ENCODE data around the gene UBQLN4. TPM values are rescaled to one million over a fixed set of nuclear protein-coding genes. Genes with fewer than 3 reads are reported as not detected.
A peak's percentile ranks its signal among the peaks of the same experiment; 100 is the strongest.

The UBQLN4 gene
- total RNA-seq, 1 experiment from 2014 or later: 75.2 TPM

DNA sequence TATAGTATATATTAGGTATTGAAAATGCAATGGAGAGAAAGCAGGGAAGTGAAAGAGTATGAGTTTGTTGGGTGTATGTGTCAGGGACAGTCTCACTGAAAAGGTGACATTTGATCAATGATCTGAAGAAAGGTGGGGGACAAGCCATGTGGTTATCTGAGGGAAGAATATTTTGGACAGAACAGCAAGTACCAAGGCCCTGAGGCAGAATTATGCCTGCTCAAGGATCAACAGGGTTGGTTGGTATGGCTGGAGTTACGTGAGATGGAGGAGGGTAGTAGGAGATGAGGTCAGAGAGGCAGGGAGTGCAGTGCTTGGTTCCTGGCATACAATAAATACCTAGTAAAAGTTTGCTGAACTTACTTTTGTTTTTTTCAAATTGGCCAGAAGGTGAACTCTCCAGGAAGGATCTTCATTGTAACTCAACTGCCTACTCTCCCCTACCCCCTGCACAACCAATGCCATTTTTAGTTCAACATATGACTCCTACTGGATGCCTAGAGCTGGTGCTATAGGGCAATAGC, 2.8 kb upstream of the UBQLN4 start:
- no peaks in the 10 kb centered on the region for H3K27me3 ChIP-seq (replicated peaks; ENCODE audit: insufficient read depth, low read depth, low read length, poor library complexity)
- ChIA-PET CTCF (no interaction called here), POLR2A (ENCODE audit: low non-redundant PET) (no interaction called here)
- no peak overlapping the region for H3K4me3 ChIP-seq (ENCODE audit: low read depth, low read length, poor library complexity, severe bottlenecking)
- no TSS peak for BruUV-seq (replicated peaks)
- no peaks in the 10 kb centered on the region for H3K9me3 ChIP-seq (ENCODE audit: low read depth, low read length, poor library complexity, severe bottlenecking)
- H3K4me1 ChIP-seq (ENCODE audit: insufficient read depth, low read length, poor library complexity, severe bottlenecking): peaks cover 18% of the 10 kb centered on the region
- no peak overlapping the region for H3K27ac ChIP-seq (ENCODE audit: low read depth, low read length, poor library complexity, severe bottlenecking)
- intact Hi-C loops (cut with micrococcal nuclease; ENCODE audit: unreplicated experiment): no loop called here
- TF ChIP-seq EZH2 (IDR thresholded peaks at IDR 0.05; ENCODE audit: borderline replicate concordance, low read depth, low read length, poor library complexity, severe bottlenecking): no peak
- TF ChIP-seq, protein P1, sequence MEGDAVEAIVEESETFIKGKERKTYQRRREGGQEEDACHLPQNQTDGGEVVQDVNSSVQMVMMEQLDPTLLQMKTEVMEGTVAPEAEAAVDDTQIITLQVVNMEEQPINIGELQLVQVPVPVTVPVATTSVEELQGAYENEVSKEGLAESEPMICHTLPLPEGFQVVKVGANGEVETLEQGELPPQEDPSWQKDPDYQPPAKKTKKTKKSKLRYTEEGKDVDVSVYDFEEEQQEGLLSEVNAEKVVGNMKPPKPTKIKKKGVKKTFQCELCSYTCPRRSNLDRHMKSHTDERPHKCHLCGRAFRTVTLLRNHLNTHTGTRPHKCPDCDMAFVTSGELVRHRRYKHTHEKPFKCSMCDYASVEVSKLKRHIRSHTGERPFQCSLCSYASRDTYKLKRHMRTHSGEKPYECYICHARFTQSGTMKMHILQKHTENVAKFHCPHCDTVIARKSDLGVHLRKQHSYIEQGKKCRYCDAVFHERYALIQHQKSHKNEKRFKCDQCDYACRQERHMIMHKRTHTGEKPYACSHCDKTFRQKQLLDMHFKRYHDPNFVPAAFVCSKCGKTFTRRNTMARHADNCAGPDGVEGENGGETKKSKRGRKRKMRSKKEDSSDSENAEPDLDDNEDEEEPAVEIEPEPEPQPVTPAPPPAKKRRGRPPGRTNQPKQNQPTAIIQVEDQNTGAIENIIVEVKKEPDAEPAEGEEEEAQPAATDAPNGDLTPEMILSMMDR (conservative IDR thresholded peaks at IDR 0.05; ENCODE audit: low read depth, low read length): no peak
- H3K36me3 ChIP-seq (ENCODE audit: insufficient read depth, low read length, poor library complexity, severe bottlenecking): peaks cover 2% of the 10 kb centered on the region
- no peak for DNase-seq (ENCODE audit: low spot score)

DNA sequence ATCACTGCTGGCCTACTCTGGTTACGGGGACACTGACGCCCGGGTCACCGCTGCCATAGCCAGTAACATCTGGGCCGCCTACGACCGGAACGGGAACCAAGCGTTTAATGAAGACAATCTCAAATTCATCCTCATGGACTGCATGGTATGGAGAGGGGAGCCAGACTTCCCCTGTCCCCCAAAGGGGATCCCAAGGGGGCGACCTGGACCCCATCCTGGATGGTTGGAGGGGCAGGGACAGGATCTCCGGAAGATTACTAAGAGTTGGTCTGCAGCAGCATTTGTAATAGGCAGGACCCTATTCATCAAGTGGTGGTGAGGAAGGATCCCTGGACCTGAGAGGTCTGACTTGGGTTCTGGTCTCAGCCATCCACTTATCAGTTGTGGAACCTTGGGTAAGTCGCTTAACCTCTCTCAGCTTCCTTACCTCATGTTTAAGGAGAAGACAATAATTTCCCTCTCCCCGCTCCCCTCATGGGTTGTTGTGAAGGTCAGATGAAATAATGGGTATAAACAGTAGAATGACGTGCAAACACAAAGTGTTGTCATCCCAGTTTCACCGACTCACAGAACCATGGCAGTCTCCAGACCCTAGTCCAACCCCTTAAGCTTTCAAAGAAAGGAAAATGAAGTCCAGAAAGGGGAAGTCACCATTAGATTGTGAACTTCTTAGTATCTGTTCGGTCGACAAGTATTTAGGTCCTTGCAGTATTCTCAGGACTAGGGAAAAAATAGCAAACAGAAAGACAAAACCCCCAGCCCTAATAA, 1.9 kb upstream of the UBQLN4 start:
- H3K4me3 ChIP-seq (ENCODE audit: low read depth, low read length, poor library complexity, severe bottlenecking): peak overlapping the region; percentile 99
- ChIA-PET POLR2A (ENCODE audit: low non-redundant PET) (no interaction called here), CTCF (no interaction called here)
- peaks cover 9% of the 10 kb centered on the region for H3K4me1 ChIP-seq (ENCODE audit: insufficient read depth, low read length, poor library complexity, severe bottlenecking)
- DNase-seq (ENCODE audit: low spot score): no peak
- no TSS peak for BruUV-seq (replicated peaks)
- H3K27me3 ChIP-seq (replicated peaks; ENCODE audit: insufficient read depth, low read depth, low read length, poor library complexity): no peaks in the 10 kb centered on the region
- no peaks in the 10 kb centered on the region for H3K9me3 ChIP-seq (ENCODE audit: low read depth, low read length, poor library complexity, severe bottlenecking)
- TF ChIP-seq, protein P1 (conservative IDR thresholded peaks at IDR 0.05; ENCODE audit: low read depth, low read length): no peak
- TF ChIP-seq EZH2 (IDR thresholded peaks at IDR 0.05; ENCODE audit: borderline replicate concordance, low read depth, low read length, poor library complexity, severe bottlenecking): no peak
- peak overlapping the region; percentile 95 for H3K27ac ChIP-seq (ENCODE audit: low read depth, low read length, poor library complexity, severe bottlenecking)
- H3K36me3 ChIP-seq (ENCODE audit: insufficient read depth, low read length, poor library complexity, severe bottlenecking): peaks cover 5% of the 10 kb centered on the region
- intact Hi-C loops (cut with micrococcal nuclease; ENCODE audit: unreplicated experiment): no loop called here

DNA sequence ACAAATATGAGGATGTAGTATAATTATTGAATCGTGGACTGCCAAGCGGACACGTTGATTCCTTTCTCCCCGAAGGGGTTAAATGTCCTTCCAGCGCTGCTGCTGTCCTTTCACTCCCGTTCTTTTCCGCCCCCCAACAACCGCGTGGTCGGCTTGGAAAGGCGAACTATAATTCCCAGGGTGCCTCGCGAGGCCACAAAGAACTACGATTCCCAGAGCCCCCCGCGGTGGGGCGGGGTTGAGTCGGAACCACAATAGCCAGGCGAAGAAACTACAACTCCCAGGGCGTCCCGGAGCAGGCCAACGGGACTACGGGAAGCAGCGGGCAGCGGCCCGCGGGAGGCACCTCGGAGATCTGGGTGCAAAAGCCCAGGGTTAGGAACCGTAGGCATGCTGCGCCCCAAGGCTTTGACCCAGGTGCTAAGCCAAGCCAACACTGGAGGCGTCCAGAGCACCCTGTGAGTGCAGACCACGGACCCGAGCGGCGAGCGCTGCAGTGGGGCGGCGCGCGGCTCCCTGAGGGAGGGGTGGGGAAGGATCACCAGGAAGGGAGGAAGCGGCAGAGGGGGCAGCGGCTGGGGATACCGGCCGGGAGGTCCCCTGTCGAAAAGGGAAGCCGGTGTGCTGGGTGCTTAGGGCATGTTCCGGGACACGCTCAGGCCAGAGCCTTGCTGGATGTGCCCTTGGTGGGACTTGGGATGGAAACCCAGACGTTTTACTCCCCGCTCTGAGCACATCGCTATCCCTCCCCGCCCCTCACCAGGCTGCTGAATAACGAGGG, 1.1 kb upstream of the UBQLN4 start, which contains the start of gene LAMTOR2:
Gene LAMTOR2, plus strand, starts transcription at position 283 of the 781 bp plus-strand sequence. Its CDS starts 108 bp downstream, at position 391.
- peaks cover 9% of the 10 kb centered on the region for H3K4me1 ChIP-seq (ENCODE audit: insufficient read depth, low read length, poor library complexity, severe bottlenecking)
- ChIA-PET POLR2A (ENCODE audit: low non-redundant PET) (no interaction called here), CTCF (interaction anchor here (1.9 kb wide), 1 partner anchor 29 kb away, joined by 13 read pairs; no protein-coding TSS in a partner anchor)
- H3K36me3 ChIP-seq (ENCODE audit: insufficient read depth, low read length, poor library complexity, severe bottlenecking): peaks cover 12% of the 10 kb centered on the region
- BruUV-seq (replicated peaks): no TSS peak
- H3K27me3 ChIP-seq (replicated peaks; ENCODE audit: insufficient read depth, low read depth, low read length, poor library complexity): no peaks in the 10 kb centered on the region
- peak; percentile 100 for DNase-seq (ENCODE audit: low spot score)
- no peaks in the 10 kb centered on the region for H3K9me3 ChIP-seq (ENCODE audit: low read depth, low read length, poor library complexity, severe bottlenecking)
- intact Hi-C loops (cut with micrococcal nuclease; ENCODE audit: unreplicated experiment): no loop called here
- no peak for TF ChIP-seq EZH2 (IDR thresholded peaks at IDR 0.05; ENCODE audit: borderline replicate concordance, low read depth, low read length, poor library complexity, severe bottlenecking)
- TF ChIP-seq, protein P1 (conservative IDR thresholded peaks at IDR 0.05; ENCODE audit: low read depth, low read length): no peak
- peak within 1 kb of the TSS; percentile 99 for H3K4me3 ChIP-seq (ENCODE audit: low read depth, low read length, poor library complexity, severe bottlenecking)
- H3K27ac ChIP-seq (ENCODE audit: low read depth, low read length, poor library complexity, severe bottlenecking): peak within 1 kb of the TSS; percentile 95

Data from A673 (cell line).